Endothelial cell of umbilical vein (primary cell): ENCODE results near the gene CIROP. TPM values are rescaled to one million over a fixed set of nuclear protein-coding genes. Genes with fewer than 3 reads are reported as not detected.

ENCODE experiments used
- BruUV-seq: library from RNA; stranded (reverse); fragments of 400-500 nt; replicated peaks from 2 replicates; lab custom pipeline; 2021; lab: Mats Ljungman, UMichigan
- CTCF ChIA-PET: fragments of 300-600, 350-600 bp; sonication (Branson Sonifier 250); formaldehyde crosslinking; loops from one replicate; lab custom pipeline; 2021; ENCODE audit warnings: antibody characterized with exemption, inconsistent platforms; lab: Charles Lee
- POLR2A ChIA-PET: fragments of 300-600, 350-600 bp; sonication (Branson Sonifier 250); formaldehyde crosslinking; loops from one replicate; lab custom pipeline; 2021; ENCODE audit warnings: antibody characterized with exemption, inconsistent platforms; lab: Charles Lee
- DNase-seq: peaks from one replicate; pipeline ENCODE4 v3.0.0-alpha.2; 2011; ENCODE audit warnings: low read depth, low spot score
- FAIRE-seq: peaks from 2 replicates; lab custom pipeline; 2011; peaks lifted over from hg19 to GRCh38; lab: Jason Lieb, UNC
- H2AFZ ChIP-seq: 2 replicates; pipeline ENCODE4 v1.6.0; 2012; ENCODE audit warnings: low read depth, low read length, control low read depth, inconsistent platforms
- H3K27ac ChIP-seq: 2 replicates; pipeline ENCODE4 v1.5.1; 2011; ENCODE audit warnings: low read depth, mild to moderate bottlenecking, control low read depth, low read length, moderate library complexity; ENCODE audit not compliant: insufficient read depth
- H3K27me3 ChIP-seq, 2 experiments: 2 replicates each; pipeline versions ENCODE4 v1.6.0 to v1.6.1; 2011; ENCODE audit warnings: low read length in 2 of 2, mixed read lengths in 1 of 2; ENCODE audit not compliant: control insufficient read depth in 2 of 2, insufficient read depth in 2 of 2
- H3K36me3 ChIP-seq, 2 experiments: 2 replicates in 1 of 2; 3 replicates in 1 of 2; pipeline ENCODE4 v1.5.1; 2011; ENCODE audit warnings: low read length in 2 of 2, mild to moderate bottlenecking in 1 of 2, moderate library complexity in 1 of 2; ENCODE audit not compliant: control insufficient read depth in 2 of 2, insufficient read depth in 2 of 2; ENCODE audit errors: extremely low read depth in 1 of 2
- H3K4me1 ChIP-seq: 3 replicates; pipeline ENCODE4 v1.5.1; 2011; ENCODE audit warnings: mild to moderate bottlenecking, low read length; ENCODE audit not compliant: control insufficient read depth, insufficient read depth; ENCODE audit errors: extremely low read depth
- H3K4me2 ChIP-seq: 2 replicates; pipeline ENCODE4 v1.6.1; 2011; ENCODE audit warnings: low read length, control low read depth, mixed read lengths; ENCODE audit not compliant: insufficient read depth
- H3K4me3 ChIP-seq, 3 experiments: fragments of 200-600 bp in 1 of 3; sonication (generic), shearing (Covaris generic) in 1 of 3; replicated peaks in 1 of 3; 2 replicates each; pipeline ENCODE4 v1.5.1; 2011 to 2016; ENCODE audit warnings: control low read depth in 3 of 3, low read length in 3 of 3, mild to moderate bottlenecking in 2 of 3, inconsistent platforms in 1 of 3, low read depth in 1 of 3, moderate library complexity in 1 of 3; ENCODE audit not compliant: insufficient read depth in 1 of 3
- H3K79me2 ChIP-seq: 2 replicates; pipeline ENCODE4 v1.6.0; 2012; ENCODE audit warnings: low read length, inconsistent platforms; ENCODE audit not compliant: control insufficient read depth, insufficient read depth
- H3K9ac ChIP-seq: replicated peaks from 2 replicates; pipeline ENCODE3; 2011; ENCODE audit warnings: low read length, control low read depth; ENCODE audit not compliant: insufficient read depth; ENCODE audit errors: extremely low read depth
- H3K9me1 ChIP-seq: replicated peaks from 3 replicates; pipeline ENCODE4 v1.6.0; 2011; ENCODE audit warnings: mild to moderate bottlenecking, low read length; ENCODE audit not compliant: control insufficient read depth, insufficient read depth; ENCODE audit errors: extremely low read depth
- H3K9me3 ChIP-seq: replicated peaks from 2 replicates; pipeline ENCODE4 v1.5.1; 2012; ENCODE audit warnings: low read length, inconsistent platforms; ENCODE audit not compliant: control insufficient read depth, insufficient read depth
- H4K20me1 ChIP-seq: replicated peaks from 2 replicates; pipeline ENCODE3; 2011; ENCODE audit warnings: mild to moderate bottlenecking, low read length; ENCODE audit not compliant: control insufficient read depth, insufficient read depth; ENCODE audit errors: extremely low read depth
- EZH2 ChIP-seq: IDR thresholded peaks from 2 replicates; pipeline ENCODE4 v1.6.1; 2012; ENCODE audit warnings: borderline replicate concordance, low read depth, mild to moderate bottlenecking, moderate library complexity, low read length, inconsistent platforms; ENCODE audit not compliant: severe bottlenecking
- FOS ChIP-seq: IDR thresholded peaks from 2 replicates; pipeline ENCODE4 v1.6.1; 2011; ENCODE audit warnings: mild to moderate bottlenecking, low read length, moderate library complexity, borderline replicate concordance; ENCODE audit not compliant: insufficient read depth
- GATA2 ChIP-seq: IDR thresholded peaks from 2 replicates; pipeline ENCODE4 v1.7.0; 2011; ENCODE audit warnings: low read depth, mild to moderate bottlenecking, moderate library complexity, mixed read lengths, low read length; ENCODE audit not compliant: insufficient read length, insufficient read depth
- MYC ChIP-seq: IDR thresholded peaks from one replicate; pipeline ENCODE4 v1.6.1; 2011; ENCODE audit warnings: mild to moderate bottlenecking, low read depth, low read length
- POLR2A ChIP-seq: IDR thresholded peaks from 2 replicates; pipeline ENCODE4 v1.6.1; 2012; ENCODE audit warnings: low read depth, mild to moderate bottlenecking, control low read depth, low read length
- dilution Hi-C: fragments of 300-500 bp; cut with MboI; formaldehyde crosslinking; loops from one replicate; pipeline ENCODE4 v1.15.0; 2019; ENCODE audit warnings: low sequenced_read_pairs; ENCODE audit not compliant: extremely low pct_ligation_motif_present
- intact Hi-C: fragments of 100-400 bp; cut with micrococcal nuclease; formaldehyde crosslinking; loops from one replicate; pipeline ENCODE4 v1.10.0; 2022
- polyA plus RNA-seq, 4 experiments: library from polyadenylated mRNA; depleted of rRNA in 3 of 4; stranded (reverse) in 3 of 4; unstranded in 1 of 4; fragments of >200 nt; gene quantifications; 2 replicates each; pipeline versions ENCODE4 v1.2.1 to v1.2.3, GENCODE V29; 2011 to 2012; ENCODE audit warnings: missing spikeins in 1 of 4
- total RNA-seq: library from RNA; stranded (reverse); gene quantifications from 2 replicates; pipeline ENCODE4 v1.2.3, GENCODE V29; 2021
- TF ChIP-seq, protein P1 (sequence below), 2 donors: IDR thresholded peaks; 1 replicate in 1 of 2; 2 replicates in 1 of 2; pipeline ENCODE4 v1.5.1; 2011; ENCODE audit warnings: low read length in 2 of 2, mild to moderate bottlenecking in 2 of 2, moderate library complexity in 2 of 2, control low read depth in 1 of 2, inconsistent platforms in 1 of 2, low read depth in 1 of 2; ENCODE audit not compliant: insufficient read depth in 1 of 2; ENCODE audit errors: extremely low read depth in 1 of 2
- TF ChIP-seq, protein P2 (sequence below): IDR thresholded peaks from 2 replicates; pipeline ENCODE4 v1.6.1; 2011; ENCODE audit not compliant: insufficient read depth, insufficient read length

Gene CIROP
- total and polyA plus RNA-seq, 2 donors (not counting 3 experiments of a cell fraction or from before 2014, with no cell fraction given) = not detected

DNA sequence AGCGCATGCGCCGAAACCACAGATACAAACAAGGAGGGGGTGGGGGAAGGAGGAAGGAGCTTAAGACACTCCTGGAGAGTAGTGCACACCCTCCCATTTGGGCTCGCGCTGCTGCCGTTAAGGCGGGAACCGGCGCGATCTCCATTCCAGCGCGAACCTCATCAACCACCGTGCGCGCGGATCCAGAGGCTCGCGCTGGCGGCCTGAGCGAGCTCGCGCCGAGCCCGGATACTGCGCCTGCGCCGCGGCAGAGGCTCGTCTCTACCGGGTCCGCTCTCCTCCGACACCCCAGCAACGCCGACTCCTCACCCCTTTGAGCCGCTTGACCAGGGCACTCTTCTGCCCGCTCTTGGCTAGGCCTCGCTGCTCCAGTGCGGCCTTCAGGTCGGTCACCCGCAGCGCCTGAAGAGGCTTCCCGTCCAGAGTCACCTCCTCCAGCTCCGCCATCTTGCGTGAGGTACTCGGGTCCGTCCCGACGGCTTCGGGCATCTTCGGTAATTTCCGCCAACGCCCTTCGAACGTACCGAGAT, 10.1 kb downstream of the CIROP start, which contains the start of gene ACIN1:
Gene ACIN1 (minus strand): TSS at position 471 of the 530 bp plus-strand sequence. CDS start 24 bp downstream, at position 447.
- BruUV-seq = no TSS peak
- no peaks in the 10 kb centered on the region for H3K9me1 ChIP-seq
- H3K4me2 ChIP-seq = peak within 1 kb of the TSS; percentile 99
- H3K27me3 ChIP-seq = no peaks in the 10 kb centered on the region
- DNase-seq (peak; percentile 94), FAIRE-seq (peak; percentile 98)
- H3K27ac ChIP-seq = peak within 1 kb of the TSS; percentile 89
- H3K36me3 ChIP-seq = peaks cover 11 to 23% of the 10 kb centered on the region in 2 experiments
- TF ChIP-seq EZH2 (no peak), POLR2A (peak; percentile 56), FOS (no peak)
- peaks cover 74% of the 10 kb centered on the region for H3K79me2 ChIP-seq
- H4K20me1 ChIP-seq = peaks cover 4% of the 10 kb centered on the region
- ChIA-PET POLR2A (interaction anchor here (0.6 to 1.9 kb wide), 17 partner anchors 8 to 710 kb away, joined by 3 to 12 read pairs (median 4); partner anchors contain the start of genes PABPN1 and RBM23), CTCF (interaction anchor here (0.6 to 5.1 kb wide), 22 partner anchors 9 to 206 kb away, joined by 3 to 83 read pairs (median 6); no protein-coding TSS in a partner anchor)
- H3K9me3 ChIP-seq = no peaks in the 10 kb centered on the region
- peak within 1 kb of the TSS; percentile 94 for H3K9ac ChIP-seq
- peak within 1 kb of the TSS; percentile 88 for H2AFZ ChIP-seq
- intact Hi-C loops = loop anchor here (1.0 to 2.0 kb wide), 3 partner anchors 16 to 227 kb away; partner anchors contain the start of gene PABPN1
- dilution Hi-C loops = no loop called here
- H3K4me3 ChIP-seq = peak within 1 kb of the TSS; percentile 87 to 99 (median 94)
- H3K4me1 ChIP-seq = peaks cover 36% of the 10 kb centered on the region

DNA sequence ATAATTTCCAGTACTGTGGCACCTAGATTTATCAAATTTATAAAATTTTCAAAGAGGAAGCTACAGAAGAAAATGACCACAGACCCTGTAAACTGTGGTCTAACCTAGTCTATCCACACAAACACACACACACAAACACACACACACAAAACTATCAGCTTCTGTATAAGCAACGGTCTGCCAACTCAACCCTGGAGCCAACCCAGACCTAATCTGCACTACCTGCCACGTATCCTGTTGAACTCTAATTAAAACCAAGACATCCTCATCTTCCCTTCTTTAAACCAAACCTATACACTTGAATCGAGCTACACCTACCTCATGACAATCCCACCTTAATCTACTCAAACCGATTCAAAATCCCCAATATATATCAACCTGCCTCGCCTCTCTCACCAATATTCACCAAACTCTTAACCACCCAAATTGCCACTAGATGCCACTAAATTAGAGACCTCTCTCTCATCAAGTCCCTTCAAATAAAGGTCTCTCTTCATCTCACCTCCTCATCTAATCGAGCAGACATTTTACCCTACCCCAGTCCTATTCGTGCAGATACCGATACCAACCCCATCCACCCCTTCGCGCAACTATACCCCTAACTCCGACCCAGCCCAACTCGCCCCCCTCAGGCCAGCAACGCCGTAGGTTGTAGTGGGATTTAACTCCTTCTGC, 10.7 kb downstream of the CIROP start:
- no TSS peak for BruUV-seq
- dilution Hi-C loops = no loop called here
- TF ChIP-seq GATA2 = no peak
- TF ChIP-seq, protein P1, sequence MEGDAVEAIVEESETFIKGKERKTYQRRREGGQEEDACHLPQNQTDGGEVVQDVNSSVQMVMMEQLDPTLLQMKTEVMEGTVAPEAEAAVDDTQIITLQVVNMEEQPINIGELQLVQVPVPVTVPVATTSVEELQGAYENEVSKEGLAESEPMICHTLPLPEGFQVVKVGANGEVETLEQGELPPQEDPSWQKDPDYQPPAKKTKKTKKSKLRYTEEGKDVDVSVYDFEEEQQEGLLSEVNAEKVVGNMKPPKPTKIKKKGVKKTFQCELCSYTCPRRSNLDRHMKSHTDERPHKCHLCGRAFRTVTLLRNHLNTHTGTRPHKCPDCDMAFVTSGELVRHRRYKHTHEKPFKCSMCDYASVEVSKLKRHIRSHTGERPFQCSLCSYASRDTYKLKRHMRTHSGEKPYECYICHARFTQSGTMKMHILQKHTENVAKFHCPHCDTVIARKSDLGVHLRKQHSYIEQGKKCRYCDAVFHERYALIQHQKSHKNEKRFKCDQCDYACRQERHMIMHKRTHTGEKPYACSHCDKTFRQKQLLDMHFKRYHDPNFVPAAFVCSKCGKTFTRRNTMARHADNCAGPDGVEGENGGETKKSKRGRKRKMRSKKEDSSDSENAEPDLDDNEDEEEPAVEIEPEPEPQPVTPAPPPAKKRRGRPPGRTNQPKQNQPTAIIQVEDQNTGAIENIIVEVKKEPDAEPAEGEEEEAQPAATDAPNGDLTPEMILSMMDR (IDR thresholded peaks at IDR 0.05; ENCODE audit: extremely low read depth in 1 of 2, insufficient read depth in 1 of 2, low read depth in 1 of 2, low read length in 2 of 2) = peak; percentile 14 to 44
- TF ChIP-seq MYC = no peak
- TF ChIP-seq, protein P2, sequence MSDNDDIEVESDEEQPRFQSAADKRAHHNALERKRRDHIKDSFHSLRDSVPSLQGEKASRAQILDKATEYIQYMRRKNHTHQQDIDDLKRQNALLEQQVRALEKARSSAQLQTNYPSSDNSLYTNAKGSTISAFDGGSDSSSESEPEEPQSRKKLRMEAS = no peak
- no peak for TF ChIP-seq POLR2A
- TF ChIP-seq FOS = no peak
- Histone ChIP-seq H3K9me1 (no peaks in the 10 kb centered on the region), H3K4me1 (peaks cover 36% of the 10 kb centered on the region), H4K20me1 (peaks cover 4% of the 10 kb centered on the region), H3K9ac (peak overlapping the region; percentile 94), H2AFZ (peak overlapping the region; percentile 88), H3K27ac (peak overlapping the region; percentile 89), H3K4me3 (peak overlapping the region; percentile 51 to 99 (median 94)), H3K79me2 (peaks cover 77% of the 10 kb centered on the region), H3K4me2 (peak overlapping the region; percentile 99), H3K27me3 (no peaks in the 10 kb centered on the region), H3K36me3 (peaks cover 12 to 26% of the 10 kb centered on the region in 2 experiments), H3K9me3 (no peaks in the 10 kb centered on the region)
- FAIRE-seq (peak; percentile 74), DNase-seq (no peak)
- CTCF ChIA-PET = interaction anchor here (0.8 to 5.1 kb wide), 19 partner anchors 9 to 206 kb away, joined by 3 to 83 read pairs (median 7); no protein-coding TSS in a partner anchor
- POLR2A ChIA-PET = interaction anchor here (0.9 to 1.9 kb wide), 9 partner anchors 8 to 227 kb away, joined by 3 to 12 read pairs (median 4); partner anchors contain the start of genes PABPN1 and RBM23
- intact Hi-C loops = loop anchor here (2.0 kb wide), 1 partner anchor 15 kb away; no protein-coding TSS in a partner anchor
